H7 (cell line): Measurements from ENCODE around the gene KRTAP9-2. TPM values are rescaled to one million over a fixed set of nuclear protein-coding genes. Genes with fewer than 3 reads are reported as not detected.
"Not testable (repeated sequence)": the region's sequence is repeated elsewhere in the genome, so short reads cannot be mapped to it uniquely, and the experiment has no call there.

Experiments
- DNase-seq: peaks from one replicate; pipeline ENCODE4 v3.0.0; 2012
- H3K27me3 ChIP-seq: 2 replicates; pipeline ENCODE4 v1.6.0; 2011; ENCODE audit warnings: mild to moderate bottlenecking, low read length; ENCODE audit not compliant: control insufficient read depth, insufficient read depth
- H3K36me3 ChIP-seq: replicated peaks from 2 replicates; pipeline ENCODE4 v1.5.1; 2011; ENCODE audit warnings: low read length; ENCODE audit not compliant: control insufficient read depth, insufficient read depth
- H3K4me3 ChIP-seq: 2 replicates; pipeline ENCODE4 v1.5.1; 2011; ENCODE audit warnings: low read depth, mild to moderate bottlenecking, control low read depth, low read length, moderate library complexity; ENCODE audit not compliant: insufficient read depth
- total RNA-seq: library from RNA; depleted of rRNA; stranded (reverse); fragments of >200 nt; shearing (Covaris generic); gene quantifications from 2 replicates; pipeline ENCODE4 v1.2.3, GENCODE V29; 2014

The KRTAP9-2 gene
- total RNA-seq, 1 experiment from 2014 or later, result not detected

DNA sequence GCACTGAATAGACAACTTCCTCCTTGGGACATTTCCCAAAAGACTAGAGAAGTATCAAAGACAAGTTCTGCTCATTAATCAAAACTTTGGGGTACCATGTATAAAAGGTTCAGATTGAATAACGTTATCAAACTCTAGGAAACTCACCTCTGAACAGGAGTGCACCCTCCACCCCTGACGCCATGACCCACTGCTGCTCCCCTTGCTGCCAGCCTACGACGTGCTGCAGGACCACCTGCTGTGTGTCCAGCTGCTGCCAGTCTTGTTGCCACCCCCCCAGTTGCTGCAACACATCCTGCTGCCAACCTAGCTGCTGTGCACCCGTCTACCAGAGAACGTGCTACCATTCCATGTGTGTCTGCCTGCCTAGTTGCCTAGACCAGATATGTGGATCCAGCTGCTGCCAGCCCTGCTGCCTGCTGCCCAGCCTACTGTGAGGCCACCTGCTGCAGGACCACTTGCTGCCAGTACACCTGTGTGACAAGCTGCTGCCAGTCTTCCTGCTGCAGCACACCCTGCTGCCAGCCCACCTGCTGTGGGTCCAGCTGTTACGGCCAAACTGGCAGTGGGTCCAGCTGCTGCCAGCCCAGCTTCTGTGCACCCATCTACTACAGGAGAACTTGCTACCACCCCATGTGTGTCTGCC is 13.8 kb upstream of the KRTAP9-2 start:
- DNase-seq, result no peak
- H3K36me3 ChIP-seq, result no peaks in the 10 kb centered on the region
- no peaks in the 10 kb centered on the region for H3K27me3 ChIP-seq
- no peak overlapping the region for H3K4me3 ChIP-seq

DNA sequence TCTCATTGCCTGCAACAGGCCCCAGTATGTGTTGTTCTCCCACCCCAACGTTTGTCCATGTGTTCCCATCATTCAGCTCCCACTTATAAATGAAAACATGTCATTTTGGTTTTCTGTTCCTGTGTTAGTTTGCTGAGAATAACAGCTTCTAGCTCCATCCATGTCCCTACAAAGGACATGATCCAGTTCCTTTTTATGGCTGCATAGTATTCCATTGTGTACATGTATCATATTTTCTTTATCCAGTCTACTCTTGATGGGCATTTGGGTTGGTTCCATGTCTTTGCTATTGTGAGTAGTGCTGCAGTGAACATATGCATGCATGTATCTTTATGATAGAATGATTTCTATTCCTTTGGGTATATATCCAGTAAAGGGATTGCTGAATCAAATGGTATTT is 10.8 kb upstream of the KRTAP9-2 start:
- H3K27me3 ChIP-seq, result no peaks in the 10 kb centered on the region
- no peaks in the 10 kb centered on the region for H3K36me3 ChIP-seq
- DNase-seq, result no peak
- H3K4me3 ChIP-seq, result no peak overlapping the region

GRCh38 chr17:41223821-41224220 is 2.6 kb upstream of the KRTAP9-2 start:
- Histone ChIP-seq H3K27me3 (no peaks in the 10 kb centered on the region), H3K36me3 (no peaks in the 10 kb centered on the region), H3K4me3 (no peak overlapping the region)
- no peak for DNase-seq

DNA sequence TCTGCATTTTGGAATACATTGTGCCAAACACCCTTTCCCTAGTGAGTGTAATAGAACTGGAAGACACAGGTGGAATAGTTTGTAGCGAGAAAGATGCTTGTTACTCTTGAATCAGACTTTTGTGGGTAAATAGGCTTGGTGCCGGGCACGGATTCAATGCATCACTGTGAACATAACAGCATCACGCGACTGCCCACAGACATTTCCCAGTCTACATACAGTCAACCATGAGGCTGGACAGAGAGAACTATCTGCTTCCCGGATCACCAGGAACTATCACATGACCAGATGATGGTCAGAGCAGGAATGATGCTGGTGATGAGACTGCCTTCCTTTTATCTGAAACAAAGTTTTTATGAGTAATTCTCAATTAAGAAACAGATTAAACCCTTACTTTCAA is 397 bp upstream of the KRTAP9-2 start:
- no peak for DNase-seq
- H3K27me3 ChIP-seq, result no peaks in the 10 kb centered on the region
- no peak overlapping the region for H3K4me3 ChIP-seq
- no peaks in the 10 kb centered on the region for H3K36me3 ChIP-seq

GRCh38 chr17:41230094-41230493 is 3.6 kb downstream of the KRTAP9-2 start:
- no peaks in the 10 kb centered on the region for H3K36me3 ChIP-seq
- DNase-seq, result no peak
- no peaks in the 10 kb centered on the region for H3K27me3 ChIP-seq
- no peak overlapping the region for H3K4me3 ChIP-seq

GRCh38 chr17:41231731-41232130 is 5.3 kb downstream of the KRTAP9-2 start:
- H3K27me3 ChIP-seq, result no peaks in the 10 kb centered on the region
- H3K4me3 ChIP-seq, result no peak overlapping the region
- DNase-seq, result no peak
- H3K36me3 ChIP-seq, result no peaks in the 10 kb centered on the region

DNA sequence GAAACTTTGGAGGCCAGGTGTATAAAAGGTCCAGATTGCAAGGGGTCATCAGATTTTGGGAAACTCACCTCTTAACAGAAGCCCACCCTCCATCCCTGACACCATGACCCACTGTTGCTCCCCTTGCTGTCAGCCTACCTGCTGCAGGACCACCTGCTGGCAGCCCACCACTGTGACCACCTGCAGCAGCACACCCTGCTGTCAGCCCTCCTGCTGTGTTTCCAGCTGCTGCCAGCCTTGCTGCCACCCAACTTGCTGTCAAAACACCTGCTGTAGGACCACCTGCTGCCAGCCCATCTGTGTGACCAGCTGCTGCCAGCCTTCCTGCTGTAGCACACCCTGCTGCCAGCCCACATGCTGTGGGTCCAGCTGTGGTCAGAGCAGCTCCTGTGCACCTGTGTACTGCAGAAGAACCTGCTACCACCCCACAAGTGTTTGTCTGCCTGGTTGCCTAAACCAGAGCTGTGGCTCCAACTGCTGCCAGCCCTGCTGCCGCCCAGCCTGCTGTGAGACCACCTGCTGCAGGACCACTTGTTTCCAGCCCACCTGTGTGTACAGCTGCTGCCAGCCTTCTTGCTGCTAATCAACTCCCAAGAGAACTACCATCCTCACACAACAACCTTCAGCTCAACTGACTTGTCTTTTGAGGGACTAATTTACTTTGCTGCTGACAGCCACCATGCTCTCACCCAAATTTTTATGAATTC is 6.1 kb downstream of the KRTAP9-2 start, which contains the start of gene KRTAP9-3:
TSS of gene KRTAP9-3 (plus strand) at position 51 of the 707 bp plus-strand sequence. CDS start at position 104, 53 bp downstream.
- not testable (repeated sequence) for DNase-seq, H3K36me3 ChIP-seq, H3K27me3 ChIP-seq, H3K4me3 ChIP-seq

- not testable (repeated sequence) for H3K27me3 ChIP-seq, H3K4me3 ChIP-seq, H3K36me3 ChIP-seq, DNase-seq
These were observed 10.7 kb downstream of the KRTAP9-2 start for GRCh38 chr17:41237116-41237515.

- not testable (repeated sequence) for DNase-seq, H3K4me3 ChIP-seq, H3K27me3 ChIP-seq, H3K36me3 ChIP-seq
These were observed 11.5 kb downstream of the KRTAP9-2 start, which contains the start of gene KRTAP9-8 for GRCh38 chr17:41237949-41238437. Gene KRTAP9-8 (plus strand): TSS chr17:41237999. CDS start chr17:41238052, 53 bp downstream.

DNA sequence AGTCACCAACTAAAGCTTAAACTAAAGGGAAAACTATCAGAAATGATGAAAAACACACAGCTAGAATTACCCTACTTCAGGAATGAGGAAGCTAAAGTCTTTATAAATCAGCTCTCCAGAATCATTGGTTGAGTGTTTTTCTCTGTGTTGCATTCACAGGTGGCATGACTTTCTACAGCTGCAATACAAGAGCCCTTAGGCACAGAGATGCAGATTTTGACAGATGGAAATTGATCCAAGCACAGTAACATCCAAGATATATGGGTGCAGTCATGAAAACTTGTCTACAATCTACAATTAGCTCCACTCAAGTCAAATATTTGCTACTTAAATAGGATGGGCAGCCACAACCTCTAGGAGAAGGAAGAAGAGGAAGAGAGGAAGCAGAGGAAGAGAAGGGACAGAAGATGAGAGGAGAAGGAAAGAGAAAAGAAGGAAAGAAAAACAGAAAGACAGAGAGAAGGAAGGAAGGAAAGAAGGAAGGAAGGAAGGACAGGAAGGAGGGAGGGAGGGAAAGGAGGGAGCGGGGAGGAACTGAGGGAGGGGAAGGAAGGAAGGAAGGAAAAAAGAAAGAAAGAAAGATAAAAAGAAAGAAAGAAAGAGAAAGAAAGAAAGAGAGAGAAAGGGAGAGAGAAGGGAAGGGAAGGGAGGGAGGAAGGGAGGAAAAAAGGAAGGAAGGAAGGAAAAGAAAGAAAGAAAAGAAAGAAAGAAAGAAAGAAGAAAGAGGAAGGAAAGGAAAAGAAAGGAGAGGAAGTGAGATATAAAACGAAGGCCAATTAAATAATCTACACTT is 20.7 kb downstream of the KRTAP9-2 start:
- H3K36me3 ChIP-seq, DNase-seq, H3K4me3 ChIP-seq, H3K27me3 ChIP-seq: not testable (repeated sequence)

DNA sequence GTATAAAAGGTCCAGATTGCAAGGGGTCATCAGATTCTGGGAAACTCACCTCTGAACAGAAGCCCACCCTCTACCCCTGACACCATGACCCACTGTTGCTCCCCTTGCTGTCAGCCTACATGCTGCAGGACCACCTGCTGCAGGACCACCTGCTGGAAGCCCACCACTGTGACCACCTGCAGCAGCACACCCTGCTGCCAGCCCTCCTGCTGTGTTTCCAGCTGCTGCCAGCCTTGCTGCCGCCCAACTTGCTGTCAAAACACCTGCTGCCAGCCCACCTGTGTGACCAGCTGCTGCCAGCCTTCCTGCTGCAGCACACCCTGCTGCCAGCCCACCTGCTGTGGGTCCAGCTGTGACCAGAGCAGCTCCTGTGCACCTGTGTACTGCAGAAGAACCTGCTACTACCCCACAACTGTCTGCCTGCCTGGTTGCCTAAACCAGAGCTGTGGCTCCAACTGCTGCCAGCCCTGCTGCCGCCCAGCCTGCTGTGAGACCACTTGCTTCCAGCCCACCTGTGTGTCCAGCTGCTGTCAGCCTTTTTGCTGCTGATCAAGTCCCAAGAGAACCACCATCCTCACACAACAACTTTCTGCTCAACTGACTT is 23.3 kb downstream of the KRTAP9-2 start, which contains the start of gene KRTAP9-4:
TSS of gene KRTAP9-4 (plus strand) at position 51 of the 604 bp plus-strand sequence. CDS start at position 85, 34 bp downstream.
- not testable (repeated sequence) for H3K4me3 ChIP-seq, H3K36me3 ChIP-seq, H3K27me3 ChIP-seq, DNase-seq

- DNase-seq, result no peak
- Histone ChIP-seq H3K36me3 (no peaks in the 10 kb centered on the region), H3K27me3 (peaks cover 2% of the 10 kb centered on the region; the same call in 1 of the 2 replicates), H3K4me3 (no peak overlapping the region)
These were observed 24.8 kb downstream of the KRTAP9-2 start for GRCh38 chr17:41251261-41251660.

- H3K36me3 ChIP-seq, result no peaks in the 10 kb centered on the region
- no peak overlapping the region for H3K4me3 ChIP-seq
- DNase-seq, result no peak
- peaks cover 2% of the 10 kb centered on the region; the same call in 1 of the 2 replicates for H3K27me3 ChIP-seq
These were observed 28.4 kb downstream of the KRTAP9-2 start for GRCh38 chr17:41254861-41255260.
